PC-9 (cell line): ENCODE data around the gene DPYSL3. TPM values are rescaled to one million over a fixed set of nuclear protein-coding genes. Genes with fewer than 3 reads are reported as not detected.

Experiments used
- BruUV-seq: library from RNA; stranded (reverse); fragments of 400-500 nt; replicated peaks from 2 replicates; lab custom pipeline; 2021; lab: Mats Ljungman, UMichigan
- CTCF ChIA-PET: fragments of 300-600 bp; sonication (Branson Sonifier 250); formaldehyde crosslinking; loops from one replicate; lab custom pipeline; 2022; ENCODE audit warnings: antibody characterized with exemption; lab: Charles Lee
- POLR2A ChIA-PET: fragments of 300-600 bp; sonication (Branson Sonifier 250); formaldehyde crosslinking; loops from one replicate; lab custom pipeline; 2022; ENCODE audit warnings: antibody characterized with exemption; ENCODE audit not compliant: unreplicated experiment; lab: Charles Lee
- DNase-seq, 2 experiments: peaks; one replicate each; pipeline versions ENCODE4 v3.0.0 to v3.0.0-alpha.2; 2015 to 2022; ENCODE audit warnings: mixed read lengths in 1 of 2
- H2AFZ ChIP-seq: fragments of 200-600 bp; sonication (generic); 2 replicates; pipeline ENCODE4 v1.8.1; 2017; ENCODE audit warnings: antibody characterized with exemption
- H3F3A ChIP-seq: fragments of 200-600 bp; sonication (generic); 2 replicates; pipeline ENCODE4 v1.8.1; 2017; ENCODE audit warnings: antibody characterized with exemption, mild to moderate bottlenecking, low read depth; ENCODE audit not compliant: insufficient read depth
- H3K27ac ChIP-seq: fragments of 200-600 bp; sonication (generic); 2 replicates; pipeline ENCODE4 v1.6.1; 2016; ENCODE audit warnings: mixed run types
- H3K27me3 ChIP-seq: fragments of 200-600 bp; sonication (generic); 2 replicates; pipeline ENCODE4 v1.6.1; 2016; ENCODE audit warnings: low read depth, mixed run types; ENCODE audit not compliant: insufficient read depth
- H3K36me3 ChIP-seq: fragments of 200-600 bp; sonication (generic); 2 replicates; pipeline ENCODE4 v1.6.1; 2016; ENCODE audit warnings: low read depth, mixed run types
- H3K4me1 ChIP-seq: fragments of 200-600 bp; sonication (generic); replicated peaks from 2 replicates; pipeline ENCODE4 v1.6.1; 2016; ENCODE audit warnings: mixed run types; ENCODE audit not compliant: insufficient read depth
- H3K4me2 ChIP-seq: fragments of 200-600 bp; sonication (generic); 2 replicates; pipeline ENCODE4 v1.6.1; 2017; ENCODE audit warnings: mixed run types
- H3K4me3 ChIP-seq: fragments of 200-600 bp; sonication (generic); 2 replicates; pipeline ENCODE4 v1.6.1; 2016; ENCODE audit warnings: mixed run types
- H3K79me2 ChIP-seq: fragments of 200-600 bp; sonication (generic); 2 replicates; pipeline ENCODE4 v1.6.1; 2017; ENCODE audit warnings: low read depth, mixed run types
- H3K9me2 ChIP-seq: fragments of 200-600 bp; sonication (generic); 2 replicates; pipeline ENCODE4 v1.8.1; 2017; ENCODE audit warnings: mild to moderate bottlenecking; ENCODE audit not compliant: insufficient read depth
- H3K9me3 ChIP-seq: fragments of 200-600 bp; sonication (generic); 2 replicates; pipeline ENCODE4 v1.8.1; 2016; ENCODE audit warnings: low read depth; ENCODE audit not compliant: insufficient read depth
- H4K20me1 ChIP-seq: fragments of 200-600 bp; sonication (generic); 2 replicates; pipeline ENCODE4 v1.8.1; 2017; ENCODE audit not compliant: insufficient read depth
- EZH2 ChIP-seq: fragments of 200-600 bp; sonication (generic); IDR thresholded peaks from 2 replicates; pipeline ENCODE4 v1.8.0; 2017; ENCODE audit warnings: antibody characterized with exemption, low read depth
- intact Hi-C: fragments of 100-400 bp; cut with micrococcal nuclease; formaldehyde crosslinking; loops from one replicate; pipeline ENCODE4 v1.10.0; 2022; ENCODE audit not compliant: unreplicated experiment
- total RNA-seq: library from RNA; stranded (reverse); gene quantifications from 2 replicates; pipeline ENCODE4 v1.2.3, GENCODE V29; 2021
- TF ChIP-seq, protein P1 (sequence below): fragments of 200-600 bp; sonication (generic); conservative IDR thresholded peaks from 2 replicates; pipeline ENCODE4 v1.6.1; 2017; ENCODE audit warnings: mixed run types, antibody characterized with exemption, mild to moderate bottlenecking, moderate library complexity

Gene DPYSL3
- total RNA-seq, 1 experiment from 2014 or later = 1.3 TPM

DNA sequence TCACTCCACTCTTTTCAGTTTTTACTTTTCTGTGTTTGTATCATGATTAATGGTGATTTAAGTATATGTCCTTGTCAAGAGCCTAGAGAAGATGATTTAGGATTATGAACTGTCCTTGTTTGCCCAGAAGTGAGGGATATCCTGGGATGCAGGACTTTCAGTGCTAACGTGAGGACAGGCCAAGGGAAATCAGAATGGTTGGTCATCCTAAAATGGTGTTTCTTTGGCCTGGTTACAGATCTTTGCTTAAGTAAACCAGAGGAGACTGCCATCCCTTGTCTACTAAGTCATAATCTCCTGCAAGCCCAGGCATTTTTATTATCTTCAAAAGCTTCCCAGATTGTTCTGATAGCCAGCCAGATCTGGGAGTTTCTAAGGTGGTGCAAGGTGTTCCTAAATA is 22.3 kb upstream of the DPYSL3 start:
- Histone ChIP-seq H3K9me3 (no peaks in the 10 kb centered on the region), H4K20me1 (no peaks in the 10 kb centered on the region), H2AFZ (no peak overlapping the region), H3K9me2 (no peaks in the 10 kb centered on the region), H3F3A (no peaks in the 10 kb centered on the region), H3K27me3 (no peaks in the 10 kb centered on the region), H3K4me1 (no peaks in the 10 kb centered on the region), H3K4me2 (no peak overlapping the region), H3K4me3 (no peak overlapping the region), H3K79me2 (no peaks in the 10 kb centered on the region), H3K27ac (no peak overlapping the region), H3K36me3 (no peaks in the 10 kb centered on the region)
- no peak for DNase-seq
- POLR2A ChIA-PET = no interaction called here
- CTCF ChIA-PET = no interaction called here
- no TSS peak for BruUV-seq
- intact Hi-C loops = no loop called here
- TF ChIP-seq, protein P1, sequence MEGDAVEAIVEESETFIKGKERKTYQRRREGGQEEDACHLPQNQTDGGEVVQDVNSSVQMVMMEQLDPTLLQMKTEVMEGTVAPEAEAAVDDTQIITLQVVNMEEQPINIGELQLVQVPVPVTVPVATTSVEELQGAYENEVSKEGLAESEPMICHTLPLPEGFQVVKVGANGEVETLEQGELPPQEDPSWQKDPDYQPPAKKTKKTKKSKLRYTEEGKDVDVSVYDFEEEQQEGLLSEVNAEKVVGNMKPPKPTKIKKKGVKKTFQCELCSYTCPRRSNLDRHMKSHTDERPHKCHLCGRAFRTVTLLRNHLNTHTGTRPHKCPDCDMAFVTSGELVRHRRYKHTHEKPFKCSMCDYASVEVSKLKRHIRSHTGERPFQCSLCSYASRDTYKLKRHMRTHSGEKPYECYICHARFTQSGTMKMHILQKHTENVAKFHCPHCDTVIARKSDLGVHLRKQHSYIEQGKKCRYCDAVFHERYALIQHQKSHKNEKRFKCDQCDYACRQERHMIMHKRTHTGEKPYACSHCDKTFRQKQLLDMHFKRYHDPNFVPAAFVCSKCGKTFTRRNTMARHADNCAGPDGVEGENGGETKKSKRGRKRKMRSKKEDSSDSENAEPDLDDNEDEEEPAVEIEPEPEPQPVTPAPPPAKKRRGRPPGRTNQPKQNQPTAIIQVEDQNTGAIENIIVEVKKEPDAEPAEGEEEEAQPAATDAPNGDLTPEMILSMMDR = no peak
- no peak for TF ChIP-seq EZH2

DNA sequence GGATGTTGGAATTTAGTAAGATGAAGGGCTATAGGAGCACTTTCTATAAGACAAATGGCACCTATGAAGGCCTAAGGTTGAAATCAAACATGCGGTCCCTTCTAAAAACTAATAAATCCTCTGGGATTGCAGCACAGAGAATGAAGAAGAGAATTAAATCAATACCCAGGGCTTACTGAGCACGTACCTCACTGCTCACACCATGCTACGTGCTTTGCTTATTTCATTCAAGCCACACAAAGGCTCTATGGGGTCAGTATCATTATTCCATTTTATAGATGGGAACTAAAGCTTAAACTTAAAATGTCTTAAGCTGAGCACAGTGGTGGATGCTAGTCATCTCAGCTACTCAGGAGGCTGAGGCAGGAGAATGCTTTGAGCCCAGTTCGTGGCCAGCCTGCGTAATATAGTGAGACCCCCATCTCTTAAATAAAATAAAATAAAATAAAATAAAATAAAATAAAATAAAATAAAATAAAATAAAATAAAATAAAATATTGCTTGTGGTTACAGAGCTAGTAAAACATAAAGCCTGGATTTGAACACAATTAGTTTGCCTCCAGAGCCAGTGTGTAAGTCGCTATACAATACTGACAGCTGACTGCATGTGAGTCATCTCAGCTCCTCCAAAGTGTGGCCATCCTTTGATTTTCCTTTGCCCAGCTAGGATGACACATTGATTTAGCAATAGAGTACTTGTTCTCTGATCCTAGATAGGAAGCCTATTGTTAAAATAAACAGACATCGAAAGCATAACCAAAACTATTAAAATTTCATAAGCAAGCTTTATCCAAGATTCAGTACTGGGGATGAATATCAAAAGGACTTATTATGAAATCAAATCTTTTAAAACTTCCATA is 20.9 kb upstream of the DPYSL3 start:
- BruUV-seq = no TSS peak
- H3K4me2 ChIP-seq = no peak overlapping the region
- no peaks in the 10 kb centered on the region for H3K9me3 ChIP-seq
- TF ChIP-seq EZH2 = no peak
- TF ChIP-seq, protein P1 = no peak
- no peaks in the 10 kb centered on the region for H3K27me3 ChIP-seq
- H3K27ac ChIP-seq = no peak overlapping the region
- intact Hi-C loops = no loop called here
- no peaks in the 10 kb centered on the region for H3K36me3 ChIP-seq
- H3K9me2 ChIP-seq = no peaks in the 10 kb centered on the region
- H3K4me3 ChIP-seq = no peak overlapping the region
- ChIA-PET POLR2A (no interaction called here), CTCF (no interaction called here)
- H3K4me1 ChIP-seq = no peaks in the 10 kb centered on the region
- no peaks in the 10 kb centered on the region for H3K79me2 ChIP-seq
- no peaks in the 10 kb centered on the region for H3F3A ChIP-seq
- H2AFZ ChIP-seq = no peak overlapping the region
- no peaks in the 10 kb centered on the region for H4K20me1 ChIP-seq
- DNase-seq = no peak

DNA sequence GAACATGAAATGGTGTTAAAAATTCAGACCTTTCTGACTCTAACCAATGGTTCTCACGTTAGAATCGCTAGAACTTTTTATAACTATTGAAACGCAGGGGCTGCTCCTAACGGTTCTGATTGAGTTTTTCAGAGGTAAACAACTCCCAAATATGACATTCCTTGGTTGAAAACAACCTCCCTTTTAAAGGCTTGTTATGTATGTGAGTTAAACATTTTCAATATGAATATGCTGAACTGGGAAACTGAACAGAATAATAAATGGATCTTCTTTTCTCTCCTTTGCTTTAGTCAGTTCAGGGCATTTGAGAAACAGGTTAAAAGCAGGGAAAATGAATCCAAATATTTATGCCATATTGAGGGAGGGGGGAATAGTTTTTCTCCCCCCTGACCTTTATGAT is 13.2 kb upstream of the DPYSL3 start:
- Histone ChIP-seq H3K4me3 (no peak overlapping the region), H3K27me3 (no peaks in the 10 kb centered on the region), H3F3A (no peaks in the 10 kb centered on the region), H2AFZ (no peak overlapping the region), H3K9me3 (no peaks in the 10 kb centered on the region), H3K79me2 (no peaks in the 10 kb centered on the region), H3K36me3 (no peaks in the 10 kb centered on the region), H3K4me2 (no peak overlapping the region), H4K20me1 (no peaks in the 10 kb centered on the region), H3K9me2 (no peaks in the 10 kb centered on the region), H3K4me1 (no peaks in the 10 kb centered on the region), H3K27ac (no peak overlapping the region)
- BruUV-seq = no TSS peak
- ChIA-PET CTCF (no interaction called here), POLR2A (no interaction called here)
- no peak for TF ChIP-seq EZH2
- TF ChIP-seq, protein P1 = no peak
- intact Hi-C loops = no loop called here
- DNase-seq = no peak
